MM.1S (cell line): ENCODE data around the gene DLL4.

Experiments used
- CTCF ChIP-seq: fragments of 300-600 bp; sonication (generic); IDR thresholded peaks from 2 replicates; pipeline ENCODE4 v1.5.1; 2016; ENCODE audit warnings: antibody characterized with exemption, low read length, mixed read lengths
- EZH2phosphoT487 ChIP-seq: fragments of 300-600 bp; sonication (generic); IDR thresholded peaks from 2 replicates; pipeline ENCODE4 v1.6.1; 2018; ENCODE audit warnings: antibody characterized with exemption, low read length

GRCh38 chr15:40986820-40987219, 57.7 kb downstream of the DLL4 start:
- no peak for TF ChIP-seq EZH2phosphoT487
- no peak for TF ChIP-seq CTCF
